HEK293 (cell line): ENCODE data around the gene ABCF2.

Experiments used
- CTCF ChIA-PET: fragments of 350-600 bp; formaldehyde crosslinking; extraction: SDS; loops from one replicate; lab custom pipeline; 2021; ENCODE audit warnings: antibody characterized with exemption; lab: Yijun Ruan, JAX
- POLR2A ChIA-PET: fragments of 300-600 bp; formaldehyde crosslinking; extraction: SDS; loops from one replicate; lab custom pipeline; 2020; ENCODE audit warnings: antibody characterized with exemption, inconsistent platforms; lab: Yijun Ruan, JAX
- H3K27ac ChIP-seq: fragments of 200-500 bp; sonication (Bioruptor generic); 2 replicates; pipeline ENCODE4 v1.5.1; 2014; ENCODE audit warnings: low read depth, low read length, control low read depth, inconsistent platforms; ENCODE audit errors: extremely low read depth
- H3K36me3 ChIP-seq, 2 experiments: fragments of 200-500 bp in 1 of 2; sonication (Bioruptor generic) in 1 of 2; 1 replicate in 1 of 2; 2 replicates in 1 of 2; pipeline ENCODE4 v1.5.1; 2014 to 2017; ENCODE audit warnings: inconsistent platforms in 2 of 2, low read length in 2 of 2; ENCODE audit not compliant: control insufficient read depth in 2 of 2, insufficient read depth in 1 of 2
- H3K4me1 ChIP-seq: fragments of 200-500 bp; sonication (Bioruptor generic); 2 replicates; pipeline ENCODE4 v1.5.1; 2014; ENCODE audit warnings: mild to moderate bottlenecking, low read length, inconsistent platforms; ENCODE audit not compliant: control insufficient read depth, insufficient read depth
- H3K4me3 ChIP-seq: 2 replicates; pipeline ENCODE4 v1.5.1; 2011; ENCODE audit warnings: low read depth, mild to moderate bottlenecking, control low read depth, low read length, moderate library complexity
- H3K9me3 ChIP-seq: fragments of 200-500 bp; sonication (Bioruptor generic); 2 replicates; pipeline ENCODE4 v1.5.1; 2014; ENCODE audit warnings: low read depth, low read length, inconsistent platforms; ENCODE audit not compliant: control insufficient read depth, insufficient read depth
- BCL11A ChIP-seq: fragments of 450-650 bp; formaldehyde crosslinking; IDR thresholded peaks from 2 replicates; pipeline ENCODE4 v1.5.1; 2016; ENCODE audit warnings: low read depth, missing biosample characterization, missing genetic modification characterization
- GLIS2 ChIP-seq: fragments of 450-650 bp; formaldehyde crosslinking; IDR thresholded peaks from 2 replicates; pipeline ENCODE4 v1.5.1; 2016; ENCODE audit warnings: missing biosample characterization, missing genetic modification characterization
- PRDM1 ChIP-seq: fragments of 450-650 bp; formaldehyde crosslinking; IDR thresholded peaks from 2 replicates; pipeline ENCODE4; 2016; ENCODE audit warnings: missing biosample characterization, missing genetic modification characterization
- TRIM28 ChIP-seq: IDR thresholded peaks from 2 replicates; pipeline ENCODE4 v1.6.1; 2011; ENCODE audit warnings: low read length, control low read depth, borderline replicate concordance
- ZBTB1 ChIP-seq: fragments of 450-650 bp; formaldehyde crosslinking; IDR thresholded peaks from 2 replicates; pipeline ENCODE4 v1.5.1; 2016; ENCODE audit warnings: missing biosample characterization, missing genetic modification characterization
- ZBTB8A ChIP-seq: fragments of 450-650 bp; formaldehyde crosslinking; IDR thresholded peaks from 2 replicates; pipeline ENCODE4 v1.5.1; 2016; ENCODE audit warnings: missing biosample characterization, missing genetic modification characterization
- ZNF133 ChIP-seq: fragments of 450-650 bp; formaldehyde crosslinking; IDR thresholded peaks from 2 replicates; pipeline ENCODE4 v1.5.1; 2016; ENCODE audit warnings: missing biosample characterization, missing genetic modification characterization
- ZNF202 ChIP-seq: fragments of 450-650 bp; formaldehyde crosslinking; IDR thresholded peaks from 2 replicates; pipeline ENCODE4 v1.5.1; 2016; ENCODE audit warnings: missing biosample characterization, missing genetic modification characterization, borderline replicate concordance
- ZNF248 ChIP-seq: fragments of 450-650 bp; formaldehyde crosslinking; IDR thresholded peaks from 2 replicates; pipeline ENCODE4 v1.5.1; 2017; ENCODE audit warnings: missing biosample characterization, missing genetic modification characterization
- ZNF37A ChIP-seq: fragments of 450-650 bp; IDR thresholded peaks from 2 replicates; pipeline ENCODE4 v1.5.1; 2018; ENCODE audit warnings: missing biosample characterization, missing genetic modification characterization
- ZNF785 ChIP-seq: fragments of 450-650 bp; formaldehyde crosslinking; IDR thresholded peaks from 2 replicates; pipeline ENCODE4 v1.5.1; 2016; ENCODE audit warnings: missing biosample characterization, missing genetic modification characterization
- TF ChIP-seq, protein P1 (sequence below): fragments of 450-650 bp; formaldehyde crosslinking; IDR thresholded peaks from 2 replicates; pipeline ENCODE4 v1.5.1; 2016; ENCODE audit warnings: missing biosample characterization, missing genetic modification characterization
- TF ChIP-seq, protein P2 (sequence below): fragments of 450-650 bp; formaldehyde crosslinking; IDR thresholded peaks from 2 replicates; pipeline ENCODE4 v1.5.0; 2017; ENCODE audit warnings: missing biosample characterization, missing genetic modification characterization, borderline replicate concordance
- TF ChIP-seq, protein P3 (sequence below): fragments of 450-650 bp; formaldehyde crosslinking; IDR thresholded peaks from 2 replicates; pipeline ENCODE4 v1.5.1; 2017; ENCODE audit warnings: missing biosample characterization, missing genetic modification characterization
- TF ChIP-seq, protein P4 (sequence below): fragments of 450-650 bp; formaldehyde crosslinking; conservative IDR thresholded peaks from 2 replicates; pipeline ENCODE4 v1.5.1; 2016; ENCODE audit warnings: low read depth, missing biosample characterization, missing genetic modification characterization

ABCF2 gene

DNA sequence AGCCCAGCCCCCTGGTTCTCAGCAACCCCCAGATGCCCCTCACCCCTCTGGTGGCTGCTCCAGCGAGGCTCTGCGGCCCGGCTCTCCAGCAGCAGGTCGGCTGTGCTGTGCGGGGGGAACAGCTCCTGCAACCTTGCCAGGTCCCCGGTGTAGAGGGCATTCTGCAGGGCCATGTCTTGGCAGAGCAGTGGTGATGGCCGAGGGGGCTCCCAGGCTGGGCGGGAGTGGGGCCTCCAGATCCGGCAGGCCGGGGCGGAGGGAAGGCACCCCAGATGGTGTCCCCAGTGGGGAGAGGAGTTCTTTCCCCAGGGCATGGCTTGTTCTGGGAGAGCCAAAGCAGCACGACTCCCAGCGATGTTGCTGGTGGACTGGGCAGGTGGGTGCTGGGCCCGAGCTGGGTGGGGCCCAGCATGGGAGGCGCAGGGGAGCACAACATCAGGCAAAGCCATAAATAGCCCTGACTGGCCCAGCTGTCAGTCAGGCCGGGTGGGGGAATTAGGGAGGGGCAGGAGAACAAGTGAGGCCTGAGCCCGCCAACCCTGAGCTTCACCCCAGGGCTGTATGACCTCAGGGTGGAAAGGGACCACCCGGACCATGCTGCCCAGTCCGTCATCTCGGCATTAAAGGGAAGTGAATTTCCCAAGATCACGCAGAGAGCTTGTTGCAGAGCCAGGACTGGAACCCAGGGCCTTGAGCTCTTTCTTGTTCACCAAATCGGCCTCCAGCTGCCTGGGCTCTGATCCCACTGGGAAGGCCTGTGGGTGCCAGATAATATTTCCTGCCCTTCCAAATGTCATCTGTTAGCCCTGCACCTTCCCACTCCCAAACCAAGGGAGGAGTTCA, 39.4 kb downstream of the ABCF2 start (continued):
- TF ChIP-seq ZNF202 (tag by site-specific recombination), result no peak
- TF ChIP-seq, protein P1, sequence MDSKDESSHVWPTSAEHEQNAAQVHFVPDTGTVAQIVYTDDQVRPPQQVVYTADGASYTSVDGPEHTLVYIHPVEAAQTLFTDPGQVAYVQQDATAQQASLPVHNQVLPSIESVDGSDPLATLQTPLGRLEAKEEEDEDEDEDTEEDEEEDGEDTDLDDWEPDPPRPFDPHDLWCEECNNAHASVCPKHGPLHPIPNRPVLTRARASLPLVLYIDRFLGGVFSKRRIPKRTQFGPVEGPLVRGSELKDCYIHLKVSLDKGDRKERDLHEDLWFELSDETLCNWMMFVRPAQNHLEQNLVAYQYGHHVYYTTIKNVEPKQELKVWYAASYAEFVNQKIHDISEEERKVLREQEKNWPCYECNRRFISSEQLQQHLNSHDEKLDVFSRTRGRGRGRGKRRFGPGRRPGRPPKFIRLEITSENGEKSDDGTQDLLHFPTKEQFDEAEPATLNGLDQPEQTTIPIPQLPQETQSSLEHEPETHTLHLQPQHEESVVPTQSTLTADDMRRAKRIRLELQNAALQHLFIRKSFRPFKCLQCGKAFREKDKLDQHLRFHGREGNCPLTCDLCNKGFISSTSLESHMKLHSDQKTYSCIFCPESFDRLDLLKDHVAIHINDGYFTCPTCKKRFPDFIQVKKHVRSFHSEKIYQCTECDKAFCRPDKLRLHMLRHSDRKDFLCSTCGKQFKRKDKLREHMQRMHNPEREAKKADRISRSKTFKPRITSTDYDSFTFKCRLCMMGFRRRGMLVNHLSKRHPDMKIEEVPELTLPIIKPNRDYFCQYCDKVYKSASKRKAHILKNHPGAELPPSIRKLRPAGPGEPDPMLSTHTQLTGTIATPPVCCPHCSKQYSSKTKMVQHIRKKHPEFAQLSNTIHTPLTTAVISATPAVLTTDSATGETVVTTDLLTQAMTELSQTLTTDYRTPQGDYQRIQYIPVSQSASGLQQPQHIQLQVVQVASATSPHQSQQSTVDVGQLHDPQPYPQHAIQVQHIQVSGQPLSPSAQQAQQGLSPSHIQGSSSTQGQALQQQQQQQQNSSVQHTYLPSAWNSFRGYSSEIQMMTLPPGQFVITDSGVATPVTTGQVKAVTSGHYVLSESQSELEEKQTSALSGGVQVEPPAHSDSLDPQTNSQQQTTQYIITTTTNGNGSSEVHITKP (tag by site-specific recombination), result no peak
- TF ChIP-seq TRIM28, result no peak
- TF ChIP-seq ZNF785, result no peak

DNA sequence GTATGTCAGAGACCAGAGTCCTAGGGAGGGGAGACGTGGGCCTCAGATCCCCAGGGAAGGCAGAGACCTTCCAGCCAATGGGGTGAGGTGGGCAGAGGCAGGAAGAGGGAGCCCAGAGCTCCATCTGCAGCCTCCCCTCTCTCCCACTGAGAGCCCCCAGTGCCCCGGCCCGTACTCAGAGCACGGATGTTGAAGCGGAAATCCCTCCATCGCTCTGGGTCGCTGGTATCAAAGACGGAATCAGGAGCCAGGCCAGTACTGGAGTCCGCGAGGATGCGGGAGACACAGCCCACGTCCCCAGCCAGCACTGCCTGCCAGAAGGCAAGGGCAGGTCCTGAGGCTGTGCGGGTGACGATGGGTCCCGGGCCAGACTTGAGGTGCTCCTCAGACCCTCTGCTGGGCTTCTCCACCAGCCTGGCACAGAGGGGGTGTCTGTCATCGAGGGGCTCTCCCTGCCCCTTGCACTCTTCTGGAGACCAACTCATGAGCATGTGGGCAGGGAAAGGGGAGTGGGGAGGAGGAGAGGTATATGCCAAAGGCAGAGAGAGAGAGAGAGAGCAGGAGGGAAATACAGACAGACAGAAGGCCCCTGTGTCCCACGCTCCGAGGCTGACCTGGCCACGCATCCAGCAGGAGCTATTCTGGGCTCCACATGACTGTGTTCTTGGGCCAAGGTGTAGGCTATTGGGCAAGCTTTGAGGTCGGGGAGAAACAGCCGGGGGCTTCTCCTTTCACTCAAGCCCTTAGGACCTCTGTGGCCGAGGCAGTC, 40.2 kb downstream of the ABCF2 start, which contains the start of gene ASB10:
Gene ASB10 (minus strand): TSS at position 611 of the 769 bp plus-strand sequence. CDS start 120 bp downstream, at position 491.
- TF ChIP-seq GLIS2 (tag by site-specific recombination) (no peak), BCL11A (no peak), PRDM1 (no peak), ZNF248 (tag by site-specific recombination) (no peak), ZBTB1 (tag by site-specific recombination) (no peak), ZNF37A (tag by site-specific recombination) (no peak), ZNF133 (tag by site-specific recombination) (no peak), ZBTB8A (no peak)
- TF ChIP-seq, protein P2, sequence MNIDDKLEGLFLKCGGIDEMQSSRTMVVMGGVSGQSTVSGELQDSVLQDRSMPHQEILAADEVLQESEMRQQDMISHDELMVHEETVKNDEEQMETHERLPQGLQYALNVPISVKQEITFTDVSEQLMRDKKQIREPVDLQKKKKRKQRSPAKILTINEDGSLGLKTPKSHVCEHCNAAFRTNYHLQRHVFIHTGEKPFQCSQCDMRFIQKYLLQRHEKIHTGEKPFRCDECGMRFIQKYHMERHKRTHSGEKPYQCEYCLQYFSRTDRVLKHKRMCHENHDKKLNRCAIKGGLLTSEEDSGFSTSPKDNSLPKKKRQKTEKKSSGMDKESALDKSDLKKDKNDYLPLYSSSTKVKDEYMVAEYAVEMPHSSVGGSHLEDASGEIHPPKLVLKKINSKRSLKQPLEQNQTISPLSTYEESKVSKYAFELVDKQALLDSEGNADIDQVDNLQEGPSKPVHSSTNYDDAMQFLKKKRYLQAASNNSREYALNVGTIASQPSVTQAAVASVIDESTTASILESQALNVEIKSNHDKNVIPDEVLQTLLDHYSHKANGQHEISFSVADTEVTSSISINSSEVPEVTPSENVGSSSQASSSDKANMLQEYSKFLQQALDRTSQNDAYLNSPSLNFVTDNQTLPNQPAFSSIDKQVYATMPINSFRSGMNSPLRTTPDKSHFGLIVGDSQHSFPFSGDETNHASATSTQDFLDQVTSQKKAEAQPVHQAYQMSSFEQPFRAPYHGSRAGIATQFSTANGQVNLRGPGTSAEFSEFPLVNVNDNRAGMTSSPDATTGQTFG, result no peak
- TF ChIP-seq, protein P3, sequence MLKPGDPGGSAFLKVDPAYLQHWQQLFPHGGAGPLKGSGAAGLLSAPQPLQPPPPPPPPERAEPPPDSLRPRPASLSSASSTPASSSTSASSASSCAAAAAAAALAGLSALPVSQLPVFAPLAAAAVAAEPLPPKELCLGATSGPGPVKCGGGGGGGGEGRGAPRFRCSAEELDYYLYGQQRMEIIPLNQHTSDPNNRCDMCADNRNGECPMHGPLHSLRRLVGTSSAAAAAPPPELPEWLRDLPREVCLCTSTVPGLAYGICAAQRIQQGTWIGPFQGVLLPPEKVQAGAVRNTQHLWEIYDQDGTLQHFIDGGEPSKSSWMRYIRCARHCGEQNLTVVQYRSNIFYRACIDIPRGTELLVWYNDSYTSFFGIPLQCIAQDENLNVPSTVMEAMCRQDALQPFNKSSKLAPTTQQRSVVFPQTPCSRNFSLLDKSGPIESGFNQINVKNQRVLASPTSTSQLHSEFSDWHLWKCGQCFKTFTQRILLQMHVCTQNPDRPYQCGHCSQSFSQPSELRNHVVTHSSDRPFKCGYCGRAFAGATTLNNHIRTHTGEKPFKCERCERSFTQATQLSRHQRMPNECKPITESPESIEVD, result no peak
- TF ChIP-seq, protein P4, sequence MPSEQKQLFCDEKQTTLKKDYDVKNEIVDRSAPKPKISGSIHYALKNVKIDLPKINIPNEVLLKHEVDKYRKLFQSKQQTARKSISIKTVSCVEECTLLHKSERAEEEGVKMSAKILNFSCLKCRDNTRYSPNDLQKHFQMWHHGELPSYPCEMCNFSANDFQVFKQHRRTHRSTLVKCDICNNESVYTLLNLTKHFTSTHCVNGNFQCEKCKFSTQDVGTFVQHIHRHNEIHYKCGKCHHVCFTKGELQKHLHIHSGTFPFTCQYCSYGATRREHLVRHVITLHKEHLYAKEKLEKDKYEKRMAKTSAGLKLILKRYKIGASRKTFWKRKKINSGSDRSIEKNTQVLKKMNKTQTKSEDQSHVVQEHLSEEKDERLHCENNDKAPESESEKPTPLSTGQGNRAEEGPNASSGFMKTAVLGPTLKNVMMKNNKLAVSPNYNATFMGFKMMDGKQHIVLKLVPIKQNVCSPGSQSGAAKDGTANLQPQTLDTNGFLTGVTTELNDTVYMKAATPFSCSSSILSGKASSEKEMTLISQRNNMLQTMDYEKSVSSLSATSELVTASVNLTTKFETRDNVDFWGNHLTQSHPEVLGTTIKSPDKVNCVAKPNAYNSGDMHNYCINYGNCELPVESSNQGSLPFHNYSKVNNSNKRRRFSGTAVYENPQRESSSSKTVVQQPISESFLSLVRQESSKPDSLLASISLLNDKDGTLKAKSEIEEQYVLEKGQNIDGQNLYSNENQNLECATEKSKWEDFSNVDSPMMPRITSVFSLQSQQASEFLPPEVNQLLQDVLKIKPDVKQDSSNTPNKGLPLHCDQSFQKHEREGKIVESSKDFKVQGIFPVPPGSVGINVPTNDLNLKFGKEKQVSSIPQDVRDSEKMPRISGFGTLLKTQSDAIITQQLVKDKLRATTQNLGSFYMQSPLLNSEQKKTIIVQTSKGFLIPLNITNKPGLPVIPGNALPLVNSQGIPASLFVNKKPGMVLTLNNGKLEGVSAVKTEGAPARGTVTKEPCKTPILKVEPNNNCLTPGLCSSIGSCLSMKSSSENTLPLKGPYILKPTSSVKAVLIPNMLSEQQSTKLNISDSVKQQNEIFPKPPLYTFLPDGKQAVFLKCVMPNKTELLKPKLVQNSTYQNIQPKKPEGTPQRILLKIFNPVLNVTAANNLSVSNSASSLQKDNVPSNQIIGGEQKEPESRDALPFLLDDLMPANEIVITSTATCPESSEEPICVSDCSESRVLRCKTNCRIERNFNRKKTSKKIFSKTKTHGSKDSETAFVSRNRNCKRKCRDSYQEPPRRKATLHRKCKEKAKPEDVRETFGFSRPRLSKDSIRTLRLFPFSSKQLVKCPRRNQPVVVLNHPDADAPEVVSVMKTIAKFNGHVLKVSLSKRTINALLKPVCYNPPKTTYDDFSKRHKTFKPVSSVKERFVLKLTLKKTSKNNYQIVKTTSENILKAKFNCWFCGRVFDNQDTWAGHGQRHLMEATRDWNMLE, result no peak
- TF ChIP-seq, all 188 proteins: peak for 0
- H3K36me3 ChIP-seq, result no peaks in the 10 kb centered on the region
- ChIA-PET CTCF (interaction anchor here (0.7 kb wide), 1 partner anchor 8 kb away, joined by 4 read pairs; no protein-coding TSS in a partner anchor), POLR2A (no interaction called here)
- no peak within 1 kb of the TSS for H3K4me3 ChIP-seq
- H3K27ac ChIP-seq, result no peak within 1 kb of the TSS
- H3K9me3 ChIP-seq, result no peaks in the 10 kb centered on the region
- no peaks in the 10 kb centered on the region for H3K4me1 ChIP-seq
